Left cardiac atrium (tissue), 4 donors: ENCODE results near the gene STK24. TPM values are rescaled to one million over a fixed set of nuclear protein-coding genes. Genes with fewer than 3 reads are reported as not detected.

ENCODE experiments used
- ATAC-seq, 2 donors: fragments of 200-7000 bp; cut with Tn5 transposase; one replicate each; pipeline ENCODE4 v1.9.1; 2020; ENCODE audit warnings: mild to moderate bottlenecking in 2 of 2, moderate library complexity in 2 of 2
- DNase-seq: peaks from one replicate; pipeline ENCODE4 v3.0.0-alpha.2; 2020
- intact Hi-C, 2 donors: fragments of 100-400 bp; cut with DNase I; formaldehyde crosslinking; loops; one replicate each; pipeline versions ENCODE4 v1.14.1 to v1.15.1; 2022 to 2023
- total RNA-seq, 2 donors: library from RNA; stranded (reverse); fragmentation: NEBNext Ultra II Directional; extraction: Animal tissue kit (Norgen Biotek cat#: 25700); gene quantifications; one replicate each; pipeline ENCODE4 v1.2.1, GENCODE V29; 2021
- donor health status: DM: no; HTN: yes; CAD: no.
- donor health status: DM: no; HTN: yes; CAD: no; lungs with severe emphysema.
- donor health status: DM: yes; HTN: yes; CAD: no.
- donor health status: Dilated cardiomyopathy.

Gene STK24
- total RNA-seq, 2 donors from 2014 or later: 57.6 to 62.2 TPM

GRCh38 chr13:98486412-98486811 lies 90.5 kb downstream of the STK24 start:
- no peak for DNase-seq
- intact Hi-C loops: no loop called here
- ATAC-seq: no peak

GRCh38 chr13:98485561-98485960 lies 91.3 kb downstream of the STK24 start:
- intact Hi-C loops: no loop called here

GRCh38 chr13:98484289-98485219 lies 92.4 kb downstream of the STK24 start:
- peak; percentile 68 to 76 for ATAC-seq
- peak; percentile 75 for DNase-seq
- intact Hi-C loops: no loop called here

More at GRCh38 chr13:98485561-98485960, 91.3 kb downstream of the STK24 start:
- ATAC-seq (no peak), DNase-seq (no peak)

- ATAC-seq (no peak), DNase-seq (no peak)
- intact Hi-C loops: no loop called here
Measured at GRCh38 chr13:98483601-98484288, 93.2 kb downstream of the STK24 start.

- ATAC-seq: peak; percentile 60 to 83
- intact Hi-C loops: no loop called here
- DNase-seq: peak; percentile 73
Measured at GRCh38 chr13:98482476-98483444, 94.1 kb downstream of the STK24 start.

GRCh38 chr13:98480915-98481877 lies 95.7 kb downstream of the STK24 start:
- DNase-seq (no peak), ATAC-seq (peak in 1 of 2 donors; percentile 8)
- intact Hi-C loops: no loop called here

GRCh38 chr13:98479496-98480003 lies 97.4 kb downstream of the STK24 start:
- no peak for ATAC-seq
- intact Hi-C loops: loop anchor here in 1 of 2 donors (10.0 kb wide), 1 partner anchor 95 kb away; the partner anchor contains the start of gene STK24
- no peak for DNase-seq

- intact Hi-C loops: loop anchor here in 1 of 2 donors (10.0 kb wide), 1 partner anchor 96 kb away; the partner anchor contains the start of gene STK24
- ATAC-seq (no peak), DNase-seq (no peak)
Measured at GRCh38 chr13:98478189-98479129, 98.4 kb downstream of the STK24 start.

GRCh38 chr13:98476538-98476966 lies 100.4 kb downstream of the STK24 start:
- DNase-seq: peak; percentile 73
- intact Hi-C loops: loop anchor here in 1 of 2 donors (10.0 kb wide), 1 partner anchor 98 kb away; the partner anchor contains the start of gene STK24
- peak; percentile 65 to 73 for ATAC-seq

GRCh38 chr13:98476106-98476505 lies 100.8 kb downstream of the STK24 start:
- intact Hi-C loops: loop anchor here in 1 of 2 donors (10.0 kb wide), 1 partner anchor 99 kb away; the partner anchor contains the start of gene STK24
- DNase-seq: no peak

GRCh38 chr13:98475522-98475921 lies 101.4 kb downstream of the STK24 start:
- DNase-seq (no peak), ATAC-seq (peak in 1 of 2 donors; percentile 10)
- intact Hi-C loops: loop anchor here in 1 of 2 donors (10.0 kb wide), 1 partner anchor 99 kb away; the partner anchor contains the start of gene STK24

More at GRCh38 chr13:98476106-98476505, 100.8 kb downstream of the STK24 start:
- ATAC-seq: no peak

GRCh38 chr13:98474761-98475160 lies 102.1 kb downstream of the STK24 start:
- ATAC-seq: no peak
- intact Hi-C loops: loop anchor here (5.0 to 10.0 kb wide), 2 partner anchors 100 to 103 kb away; partner anchors contain the start of gene STK24 (in 2 of the 2)
- no peak for DNase-seq

- ATAC-seq: no peak
- no peak for DNase-seq
- intact Hi-C loops: loop anchor here (5.0 to 10.0 kb wide), 2 partner anchors 101 to 103 kb away; partner anchors contain the start of gene STK24 (in 2 of the 2)
Measured at GRCh38 chr13:98474292-98474691, 102.6 kb downstream of the STK24 start.

GRCh38 chr13:98473788-98474144 lies 103.1 kb downstream of the STK24 start:
- DNase-seq (no peak), ATAC-seq (no peak)
- intact Hi-C loops: loop anchor here (5.0 to 10.0 kb wide), 2 partner anchors 101 to 104 kb away; partner anchors contain the start of gene STK24 (in 2 of the 2)

- ATAC-seq: peak; percentile 48 to 56
- intact Hi-C loops: loop anchor here (5.0 to 10.0 kb wide), 2 partner anchors 102 to 104 kb away; partner anchors contain the start of gene STK24 (in 2 of the 2)
- DNase-seq: no peak
Measured at GRCh38 chr13:98473135-98473787, 103.6 kb downstream of the STK24 start.
